ENCODE data around the gene GRIP2. TPM values are rescaled to one million over a fixed set of nuclear protein-coding genes. Genes with fewer than 3 reads are reported as not detected.

The GRIP2 gene
- total RNA-seq, 2 experiments from 2014 or later, result not detected

- TF ChIP-seq, protein P1, sequence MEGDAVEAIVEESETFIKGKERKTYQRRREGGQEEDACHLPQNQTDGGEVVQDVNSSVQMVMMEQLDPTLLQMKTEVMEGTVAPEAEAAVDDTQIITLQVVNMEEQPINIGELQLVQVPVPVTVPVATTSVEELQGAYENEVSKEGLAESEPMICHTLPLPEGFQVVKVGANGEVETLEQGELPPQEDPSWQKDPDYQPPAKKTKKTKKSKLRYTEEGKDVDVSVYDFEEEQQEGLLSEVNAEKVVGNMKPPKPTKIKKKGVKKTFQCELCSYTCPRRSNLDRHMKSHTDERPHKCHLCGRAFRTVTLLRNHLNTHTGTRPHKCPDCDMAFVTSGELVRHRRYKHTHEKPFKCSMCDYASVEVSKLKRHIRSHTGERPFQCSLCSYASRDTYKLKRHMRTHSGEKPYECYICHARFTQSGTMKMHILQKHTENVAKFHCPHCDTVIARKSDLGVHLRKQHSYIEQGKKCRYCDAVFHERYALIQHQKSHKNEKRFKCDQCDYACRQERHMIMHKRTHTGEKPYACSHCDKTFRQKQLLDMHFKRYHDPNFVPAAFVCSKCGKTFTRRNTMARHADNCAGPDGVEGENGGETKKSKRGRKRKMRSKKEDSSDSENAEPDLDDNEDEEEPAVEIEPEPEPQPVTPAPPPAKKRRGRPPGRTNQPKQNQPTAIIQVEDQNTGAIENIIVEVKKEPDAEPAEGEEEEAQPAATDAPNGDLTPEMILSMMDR (IDR thresholded peaks at IDR 0.05), result no peak
- Mint-ChIP-seq H3K9me3 (no peaks in the 10 kb centered on the region), H3K27ac (no peak overlapping the region), H3K4me3 (no peak overlapping the region), H3K27me3 (no peaks in the 10 kb centered on the region), H3K4me1 (ENCODE audit: low read depth) (no peaks in the 10 kb centered on the region), H3K36me3 (ENCODE audit: low read depth) (no peaks in the 10 kb centered on the region)
- ATAC-seq (ENCODE audit: poor library complexity) (no peak), DNase-seq (no peak)
- Histone ChIP-seq H3K4me1 (ENCODE audit: insufficient read depth, low read length) (no peaks in the 10 kb centered on the region), H3K27me3 (ENCODE audit: control insufficient read depth in 1 of 2, insufficient read depth in 2 of 2, low read length in 2 of 2) (peaks cover 0 to 9% of the 10 kb centered on the region in 2 experiments), H3K9me3 (ENCODE audit: control insufficient read depth in 1 of 2, insufficient read depth in 1 of 2, low read length in 2 of 2) (no peaks in the 10 kb centered on the region), H3K4me3 (ENCODE audit: low read length) (no peak overlapping the region), H3K36me3 (ENCODE audit: insufficient read depth, low read length) (no peaks in the 10 kb centered on the region), H3K27ac (ENCODE audit: low read depth in 1 of 2, low read length in 2 of 2) (no peak overlapping the region)
- intact Hi-C loops (cut with DNase I, micrococcal nuclease), result no loop called here
- POLR2A ChIA-PET, result no interaction called here
- CTCF ChIA-PET, result no interaction called here
Measured at GRCh38 chr3:14537590-14538450, 2.3 kb downstream of the GRIP2 start.

- Histone ChIP-seq H3K9me3 (ENCODE audit: control insufficient read depth in 1 of 2, insufficient read depth in 1 of 2, low read length in 2 of 2) (no peaks in the 10 kb centered on the region), H3K4me3 (ENCODE audit: low read length) (no peak overlapping the region), H3K27ac (ENCODE audit: low read depth in 1 of 2, low read length in 2 of 2) (no peak overlapping the region), H3K36me3 (ENCODE audit: insufficient read depth, low read length) (no peaks in the 10 kb centered on the region), H3K27me3 (ENCODE audit: control insufficient read depth in 1 of 2, insufficient read depth in 2 of 2, low read length in 2 of 2) (peaks cover 0 to 10% of the 10 kb centered on the region in 2 experiments), H3K4me1 (ENCODE audit: insufficient read depth, low read length) (no peaks in the 10 kb centered on the region)
- POLR2A ChIA-PET, result no interaction called here
- no peak for DNase-seq
- Mint-ChIP-seq H3K4me3 (no peak overlapping the region), H3K9me3 (no peaks in the 10 kb centered on the region), H3K27me3 (no peaks in the 10 kb centered on the region), H3K27ac (no peak overlapping the region), H3K4me1 (ENCODE audit: low read depth) (no peaks in the 10 kb centered on the region), H3K36me3 (ENCODE audit: low read depth) (no peaks in the 10 kb centered on the region)
- TF ChIP-seq, protein P1 (IDR thresholded peaks at IDR 0.05), result no peak
- ATAC-seq (ENCODE audit: poor library complexity), result no peak
- CTCF ChIA-PET, result no interaction called here
- intact Hi-C loops (cut with DNase I, micrococcal nuclease), result no loop called here
Measured at GRCh38 chr3:14536837-14537589, 3.1 kb downstream of the GRIP2 start.

DNA sequence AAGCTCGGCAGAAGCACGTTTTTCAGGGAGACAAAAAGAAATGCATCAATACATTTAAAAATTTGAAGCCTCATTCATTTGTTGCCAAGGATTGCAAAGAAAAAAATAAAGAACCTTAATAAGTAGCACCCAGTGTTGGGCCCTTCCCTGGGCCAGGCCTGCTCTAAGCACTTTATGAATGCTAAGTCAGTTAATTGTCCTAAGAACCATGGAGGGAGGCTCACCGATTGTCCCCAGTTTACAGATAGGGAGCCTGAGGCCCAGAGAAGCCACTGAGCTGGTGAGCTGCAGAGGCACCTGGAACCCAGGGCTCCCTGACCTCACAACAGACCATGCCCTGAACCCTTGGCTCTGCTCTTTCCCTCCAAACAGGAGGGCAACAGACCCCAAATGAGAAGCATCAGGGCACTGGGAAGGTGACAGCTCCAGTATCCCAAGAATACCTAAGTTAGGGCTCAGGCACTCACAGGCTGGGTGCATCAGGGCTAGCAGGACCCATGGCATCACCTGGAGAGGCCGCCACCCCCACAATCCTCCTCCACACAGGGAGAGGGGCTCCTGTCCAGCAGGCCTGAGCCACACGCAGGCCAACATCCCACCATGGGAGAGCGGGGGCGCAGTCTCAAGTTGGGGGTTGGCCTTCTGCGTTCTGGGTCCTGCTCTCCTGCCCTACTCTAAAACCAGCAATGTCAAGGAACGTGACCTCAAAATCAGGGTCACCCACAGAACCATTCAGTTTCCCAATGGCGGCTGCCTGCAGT, 3.9 kb downstream of the GRIP2 start:
- Histone ChIP-seq H3K36me3 (ENCODE audit: insufficient read depth, low read length) (no peaks in the 10 kb centered on the region), H3K4me3 (ENCODE audit: low read length) (no peak overlapping the region), H3K27me3 (ENCODE audit: control insufficient read depth in 1 of 2, insufficient read depth in 2 of 2, low read length in 2 of 2) (peaks cover 0 to 13% of the 10 kb centered on the region in 2 experiments), H3K9me3 (ENCODE audit: control insufficient read depth in 1 of 2, insufficient read depth in 1 of 2, low read length in 2 of 2) (no peaks in the 10 kb centered on the region), H3K4me1 (ENCODE audit: insufficient read depth, low read length) (no peaks in the 10 kb centered on the region), H3K27ac (ENCODE audit: low read depth in 1 of 2, low read length in 2 of 2) (no peak overlapping the region)
- H3K27me3 Mint-ChIP-seq, result no peaks in the 10 kb centered on the region
- TF ChIP-seq, protein P1 (IDR thresholded peaks at IDR 0.05), result no peak
- intact Hi-C loops (cut with DNase I, micrococcal nuclease), result no loop called here
- CTCF ChIA-PET, result no interaction called here
- no peaks in the 10 kb centered on the region for H3K9me3 Mint-ChIP-seq
- DNase-seq (no peak), ATAC-seq (ENCODE audit: poor library complexity) (no peak)
- H3K27ac Mint-ChIP-seq, result no peak overlapping the region
- no peak overlapping the region for H3K4me3 Mint-ChIP-seq
- POLR2A ChIA-PET, result no interaction called here
- no peaks in the 10 kb centered on the region for H3K36me3 Mint-ChIP-seq (ENCODE audit: low read depth)
- H3K4me1 Mint-ChIP-seq (ENCODE audit: low read depth), result no peaks in the 10 kb centered on the region
